NCI-H1105 (cell line): ENCODE results near the gene PAPSS2.
"Not testable (repeated sequence)": the region's sequence is repeated elsewhere in the genome, so short reads cannot be mapped to it uniquely, and the experiment has no call there.

Source experiments
- DNase-seq: peaks from one replicate; lab custom pipeline; 2025; lab: John Stamatoyannopoulos, UW

The PAPSS2 gene

GRCh38 chr10:87659571-87660483 is at the start of gene PAPSS2:
Gene PAPSS2 (plus strand): TSS chr10:87659878. CDS start chr10:87659982, 104 bp downstream.
- DNase-seq: no peak

GRCh38 chr10:87611341-87611740 is 48.3 kb upstream of the PAPSS2 start:
- DNase-seq: not testable (repeated sequence)

GRCh38 chr10:87612115-87612514 is 47.6 kb upstream of the PAPSS2 start:
- DNase-seq: no peak

GRCh38 chr10:87613751-87614150 is 45.9 kb upstream of the PAPSS2 start:
- no peak for DNase-seq

- no peak for DNase-seq
These were observed 43.8 kb upstream of the PAPSS2 start for GRCh38 chr10:87615856-87616255.

GRCh38 chr10:87617503-87617902 is 42.2 kb upstream of the PAPSS2 start:
- no peak for DNase-seq

GRCh38 chr10:87618566-87619423 is 40.9 kb upstream of the PAPSS2 start:
- DNase-seq: no peak

- no peak for DNase-seq
These were observed 40.0 kb upstream of the PAPSS2 start for GRCh38 chr10:87619705-87620104.

GRCh38 chr10:87621440-87621839 is 38.2 kb upstream of the PAPSS2 start:
- DNase-seq: not testable (repeated sequence)

GRCh38 chr10:87622314-87623004 is 37.2 kb upstream of the PAPSS2 start:
- no peak for DNase-seq

- DNase-seq: no peak
These were observed 36.5 kb upstream of the PAPSS2 start for GRCh38 chr10:87623191-87623590.

- DNase-seq: no peak
These were observed 34.0 kb upstream of the PAPSS2 start for GRCh38 chr10:87625661-87626060.

GRCh38 chr10:87626422-87626892 is 33.2 kb upstream of the PAPSS2 start:
- DNase-seq: no peak

- no peak for DNase-seq
These were observed 29.5 kb upstream of the PAPSS2 start for GRCh38 chr10:87630171-87630570.

GRCh38 chr10:87632454-87632853 is 27.2 kb upstream of the PAPSS2 start:
- DNase-seq: no peak

GRCh38 chr10:87634311-87634710 is 25.4 kb upstream of the PAPSS2 start:
- no peak for DNase-seq

GRCh38 chr10:87635498-87636312 is 24.0 kb upstream of the PAPSS2 start:
- no peak for DNase-seq

GRCh38 chr10:87636313-87636915 is 23.3 kb upstream of the PAPSS2 start:
- DNase-seq: no peak

- no peak for DNase-seq
These were observed 20.2 kb upstream of the PAPSS2 start for GRCh38 chr10:87639493-87639892.

GRCh38 chr10:87640043-87640442 is 19.6 kb upstream of the PAPSS2 start:
- no peak for DNase-seq

- no peak for DNase-seq
These were observed 17.2 kb upstream of the PAPSS2 start for GRCh38 chr10:87642486-87642885.
